NCI-H146 treated with DMSO at 0.1 percent for 48 hours (cell line): ENCODE data around the gene MACROD2.

Source experiments
- DNase-seq: peaks from one replicate; lab custom pipeline; 2025; ENCODE audit not compliant: unreplicated experiment; lab: John Stamatoyannopoulos, UW

The MACROD2 gene

DNA sequence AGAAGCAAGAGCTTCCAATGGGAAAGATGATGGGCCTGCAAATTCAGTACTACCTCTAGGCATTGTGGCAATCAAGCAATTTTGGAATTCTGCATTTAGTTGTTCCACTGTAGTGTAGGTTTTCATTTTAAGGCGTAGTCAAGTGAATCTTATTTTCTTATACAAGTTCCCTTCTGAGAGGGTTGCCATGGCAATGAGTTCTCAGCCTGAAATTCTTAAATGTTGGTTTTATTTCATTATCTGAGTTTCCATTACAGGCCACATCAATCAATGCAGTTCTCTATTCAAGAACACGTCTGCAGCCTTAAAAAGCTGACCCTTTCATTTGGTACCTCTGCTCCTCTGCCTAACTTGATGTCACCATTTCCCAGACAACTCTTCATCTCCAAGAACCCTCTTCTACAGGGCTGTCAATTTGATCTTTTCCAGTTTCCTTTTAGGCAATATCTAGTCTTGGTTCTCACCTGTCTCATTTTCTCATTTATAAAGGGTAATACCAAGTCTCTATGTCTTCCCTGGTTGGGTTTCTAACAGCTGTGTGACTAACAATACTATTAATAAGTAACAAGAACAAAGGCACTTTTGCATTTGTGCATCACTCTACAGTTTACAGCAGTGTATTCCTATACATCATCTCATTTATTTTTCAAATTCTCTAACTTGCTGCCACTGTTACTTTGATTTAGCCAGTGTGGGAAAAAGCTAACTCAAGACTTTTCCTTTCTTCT is 1240.3 kb downstream of the MACROD2 start:
- no peak for DNase-seq

GRCh38 chr20:15236812-15237211 is 1241.5 kb downstream of the MACROD2 start:
- peak; percentile 33 for DNase-seq

DNA sequence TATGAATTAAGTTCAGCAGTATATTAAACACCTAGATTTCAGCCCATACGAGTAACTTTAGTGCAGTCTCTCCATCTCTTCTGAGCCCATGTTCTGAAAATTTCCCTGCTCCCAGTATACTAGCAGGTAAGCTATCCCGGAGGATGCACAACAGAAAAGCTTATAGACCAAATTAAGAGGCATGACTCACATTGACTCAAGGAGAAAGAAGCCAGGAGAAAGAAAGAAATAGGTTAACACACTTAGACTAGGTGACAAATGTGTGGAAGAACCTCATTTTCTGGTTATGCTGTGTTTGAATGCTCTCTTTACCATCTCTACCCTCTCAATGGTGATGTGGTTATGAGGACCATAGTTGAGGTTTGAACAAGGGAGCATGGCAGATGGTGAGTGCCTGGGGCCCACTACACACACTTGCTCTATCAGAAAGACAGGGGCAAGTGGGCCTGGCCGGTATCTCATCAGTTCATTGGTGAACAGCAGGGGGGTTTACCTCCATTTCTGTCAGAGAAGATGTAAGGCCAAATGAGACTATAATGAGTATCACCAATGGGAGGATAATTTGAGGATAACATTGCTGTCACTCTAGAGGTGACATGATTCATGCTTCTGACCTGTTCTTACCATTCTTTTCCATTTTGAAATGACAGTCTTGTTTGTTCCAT is 1244.4 kb downstream of the MACROD2 start:
- DNase-seq, result no peak

GRCh38 chr20:15240801-15241200 is 1245.5 kb downstream of the MACROD2 start:
- DNase-seq, result no peak

DNA sequence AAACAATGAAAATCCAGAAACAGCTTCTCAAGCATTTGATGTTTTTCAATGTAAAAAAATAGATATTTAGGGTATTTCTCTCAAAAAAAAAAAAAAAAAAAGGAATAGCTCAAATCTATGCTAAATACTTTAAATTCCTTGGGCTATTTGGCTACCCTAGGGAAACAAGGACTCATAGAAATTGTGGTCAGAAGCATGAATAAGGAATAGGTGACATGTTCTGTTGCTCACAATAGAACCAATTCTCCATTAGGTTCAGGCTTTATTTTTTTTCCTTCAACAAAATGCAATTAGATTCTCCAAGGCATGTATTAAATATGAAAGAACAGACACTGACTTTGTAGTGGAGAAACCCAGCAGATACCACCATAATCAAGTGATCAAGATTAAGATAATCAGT is 1246.4 kb downstream of the MACROD2 start:
- no peak for DNase-seq

DNA sequence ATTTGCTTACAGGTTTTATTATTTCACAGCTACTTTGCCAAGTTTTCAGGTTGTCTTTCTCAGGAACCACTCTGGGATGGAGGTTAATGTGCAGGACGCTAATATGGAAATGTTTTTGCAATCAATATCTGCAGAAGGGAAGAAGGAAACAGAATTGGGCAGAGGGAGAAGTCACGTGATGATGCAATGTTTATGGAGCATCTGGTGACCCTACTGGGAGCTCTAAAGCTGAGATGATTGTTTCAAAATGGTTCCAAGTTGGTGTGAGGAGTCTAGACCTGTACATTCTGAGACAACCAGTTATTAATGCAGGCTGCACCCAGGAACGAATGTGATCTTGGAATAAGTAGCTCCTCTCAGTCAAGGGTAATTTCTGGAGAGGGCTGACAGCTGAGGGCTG is 1247.5 kb downstream of the MACROD2 start:
- no peak for DNase-seq

GRCh38 chr20:15245896-15246295 is 1250.6 kb downstream of the MACROD2 start:
- DNase-seq, result no peak

DNA sequence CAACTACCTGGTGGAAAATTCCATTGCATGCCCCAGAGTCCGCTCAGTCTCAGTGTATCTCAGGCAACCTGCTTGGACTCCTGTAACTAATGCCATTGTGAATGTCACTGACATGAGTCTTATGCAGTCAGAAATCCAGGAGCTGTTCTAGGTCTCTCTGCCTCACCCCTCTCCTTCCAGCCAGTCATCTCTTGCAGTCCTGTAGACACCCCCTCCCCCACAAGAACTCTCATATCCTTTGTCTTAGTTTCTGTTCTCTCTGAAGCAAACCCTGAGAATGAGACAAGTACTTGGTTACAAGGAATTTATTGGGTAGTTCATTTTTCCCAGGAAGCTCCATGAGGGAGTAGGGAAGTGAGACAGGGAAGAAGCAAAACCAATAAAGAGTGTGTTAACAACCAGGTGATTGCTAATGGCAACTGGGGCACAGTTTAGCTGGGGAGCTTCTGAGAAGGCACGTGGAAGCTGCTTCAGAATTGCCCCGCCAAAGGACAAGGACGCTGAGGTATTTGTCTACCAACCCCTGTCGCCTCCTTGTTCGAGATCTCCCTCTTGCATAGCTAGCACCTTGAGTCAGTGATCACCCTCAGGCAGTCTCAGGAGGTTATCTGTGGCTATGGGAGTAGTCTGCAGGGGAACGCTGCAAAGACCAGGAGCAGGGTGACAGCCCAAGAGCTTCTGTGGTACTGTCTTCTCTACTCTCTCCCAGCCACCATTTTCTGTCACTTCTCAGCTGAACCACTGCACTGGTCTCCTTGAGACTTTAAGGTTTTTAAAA is 1253.5 kb downstream of the MACROD2 start:
- DNase-seq, result no peak

- DNase-seq, result no peak
Observed at GRCh38 chr20:15251171-15251570, 1255.9 kb downstream of the MACROD2 start.

DNA sequence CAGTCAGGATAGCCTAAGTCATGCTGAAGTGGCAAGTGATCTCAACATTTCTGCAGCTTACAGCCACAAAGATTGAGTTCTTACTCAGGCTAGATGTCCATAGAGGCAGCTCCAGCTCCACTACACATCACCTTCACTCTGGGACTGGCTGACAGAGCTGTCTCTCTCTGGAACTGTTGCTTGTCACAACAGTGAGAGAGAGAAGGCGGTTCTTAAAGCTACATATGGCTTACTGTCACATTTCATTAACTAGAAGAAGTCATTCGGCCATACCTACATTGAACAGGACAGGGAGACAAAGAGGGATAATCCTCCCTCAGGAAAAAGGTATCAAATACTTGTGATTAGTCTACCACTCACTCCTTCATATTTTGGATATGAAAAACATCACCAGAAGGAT is 1257.0 kb downstream of the MACROD2 start:
- DNase-seq, result no peak

- no peak for DNase-seq
Observed at GRCh38 chr20:15253431-15253830, 1258.1 kb downstream of the MACROD2 start.

DNA sequence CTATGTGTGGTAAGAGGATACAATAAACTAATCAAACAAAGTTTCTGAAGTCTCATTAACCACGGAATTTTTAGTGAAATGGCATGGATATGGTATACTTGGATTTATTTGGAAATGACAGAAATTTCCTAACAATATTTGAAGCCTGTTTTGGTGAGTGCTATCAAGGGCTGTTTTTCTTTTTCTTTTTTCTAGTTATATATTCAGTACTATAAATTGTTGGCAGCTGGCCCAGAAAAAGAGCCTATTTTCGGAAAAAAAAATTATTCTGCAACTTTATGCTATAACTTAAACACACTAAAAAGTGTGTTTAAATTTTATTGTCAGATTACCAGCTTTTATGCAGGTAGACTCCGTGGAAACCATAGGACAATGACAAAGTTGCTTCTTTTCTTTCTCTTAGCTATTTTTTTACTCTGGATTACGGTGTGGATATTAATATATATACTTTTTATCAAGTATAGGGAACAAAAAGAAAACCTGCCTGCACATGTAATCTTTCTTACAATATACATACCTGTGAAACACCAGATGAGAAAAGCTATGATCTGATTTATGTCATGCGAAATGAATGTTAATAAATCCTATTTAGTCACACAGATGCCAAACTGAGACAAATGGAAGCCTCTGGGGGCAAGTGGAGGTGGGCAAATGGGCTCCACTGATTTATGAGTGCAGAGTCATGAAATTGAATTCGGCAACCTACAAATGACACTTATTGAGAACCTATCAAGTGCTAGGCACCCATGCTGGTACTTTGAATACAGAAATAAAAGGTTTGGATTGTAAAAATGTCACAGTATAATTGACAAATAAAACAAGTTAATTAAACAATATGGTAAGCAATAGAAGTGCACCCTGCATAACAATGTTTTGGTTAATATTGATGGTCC is 1261.6 kb downstream of the MACROD2 start:
- DNase-seq, result no peak

- no peak for DNase-seq
Observed at GRCh38 chr20:15257569-15257870, 1262.2 kb downstream of the MACROD2 start.

DNA sequence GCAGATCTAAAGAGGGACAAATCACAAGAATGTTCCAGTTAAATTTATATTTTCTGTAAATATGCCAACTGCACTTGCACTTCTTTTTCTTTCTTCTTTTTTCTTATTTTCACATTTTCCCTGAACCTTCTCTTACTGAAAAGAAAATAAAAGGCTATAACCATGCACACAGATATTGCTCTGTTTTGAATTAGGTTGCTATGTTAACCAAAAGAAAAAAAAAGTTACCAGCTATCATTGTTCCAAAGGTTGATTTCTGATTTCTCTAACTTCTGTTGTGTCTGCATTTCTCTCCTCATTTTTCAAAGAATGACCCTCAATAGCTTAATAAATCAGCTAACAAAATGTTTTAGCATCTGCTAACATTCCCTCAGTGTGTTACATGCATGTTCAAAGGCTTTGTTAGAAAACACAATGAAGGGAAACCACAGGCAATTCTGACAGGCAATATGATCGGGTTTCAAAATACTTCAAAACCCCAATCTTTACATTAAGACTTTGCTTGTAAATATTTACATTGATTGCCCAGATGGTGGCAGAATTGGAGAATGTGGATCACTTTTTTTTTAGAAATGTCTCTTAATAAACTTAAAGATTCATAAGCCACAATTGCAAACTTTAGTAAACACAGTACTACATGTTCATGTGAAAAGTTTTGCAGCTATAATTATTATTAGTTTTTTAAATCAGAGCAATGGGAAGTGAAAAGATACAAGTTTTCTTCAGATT is 1270.4 kb downstream of the MACROD2 start:
- no peak for DNase-seq

- no peak for DNase-seq
Observed at GRCh38 chr20:15267935-15268334, 1272.6 kb downstream of the MACROD2 start.

DNA sequence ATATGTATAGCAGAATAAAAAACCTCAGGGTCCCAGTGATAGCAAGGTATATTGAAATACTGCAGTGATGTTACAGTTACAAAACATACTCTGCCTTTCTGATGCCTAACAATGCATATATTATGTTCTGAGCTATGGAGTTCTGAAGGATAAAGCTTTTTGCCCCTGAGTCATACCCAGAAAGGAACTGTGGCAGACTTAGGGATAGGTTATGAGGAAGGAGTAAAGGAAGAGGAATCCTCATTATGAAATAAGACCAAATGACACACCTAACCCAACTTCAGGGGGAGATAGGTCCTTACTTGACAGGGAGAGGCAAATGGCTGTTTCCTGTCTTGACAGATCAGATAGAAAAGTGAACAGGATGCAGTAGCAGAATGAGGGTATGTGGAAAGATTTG is 1282.7 kb downstream of the MACROD2 start:
- DNase-seq, result no peak

DNA sequence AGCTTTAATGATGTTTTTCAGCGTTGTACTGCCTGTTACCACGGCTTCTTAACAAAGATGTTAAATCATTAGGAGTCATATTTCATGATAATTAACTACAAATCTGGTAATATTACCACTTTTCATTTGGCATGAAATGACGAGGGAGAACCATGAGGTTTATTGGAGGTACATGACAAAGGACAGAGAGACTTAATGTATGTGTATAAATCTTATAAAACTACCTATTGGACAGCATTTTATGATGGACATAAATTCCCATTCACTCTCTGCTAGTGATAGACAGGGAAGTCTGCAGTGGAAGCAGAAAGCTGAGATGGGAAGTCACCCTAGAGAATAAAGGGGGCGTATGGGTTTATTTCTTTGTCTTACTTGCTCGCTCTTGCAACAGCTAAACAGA is 1292.0 kb downstream of the MACROD2 start:
- no peak for DNase-seq

GRCh38 chr20:15288106-15288505 is 1292.8 kb downstream of the MACROD2 start:
- no peak for DNase-seq

GRCh38 chr20:15289337-15289736 is 1294.0 kb downstream of the MACROD2 start:
- DNase-seq, result no peak

GRCh38 chr20:15292405-15292804 is 1297.1 kb downstream of the MACROD2 start:
- no peak for DNase-seq

DNA sequence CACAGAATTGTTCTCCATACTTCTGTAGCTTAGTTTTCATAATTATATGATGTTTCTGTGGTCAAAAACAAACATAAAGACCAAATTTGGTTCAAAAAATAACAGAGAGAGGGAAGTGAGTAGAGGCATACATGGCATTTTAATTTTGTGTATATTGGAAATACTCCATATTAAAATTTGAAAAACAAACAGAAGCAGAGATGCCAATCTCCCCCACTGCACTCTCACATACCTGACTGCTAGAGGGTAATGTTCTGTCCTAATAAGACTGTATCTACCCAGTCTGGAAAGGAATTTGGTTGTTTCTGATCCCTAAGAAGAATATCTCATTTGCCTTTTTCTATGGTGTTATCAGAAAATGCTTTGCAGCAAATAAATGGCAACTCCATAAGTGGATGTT is 1301.1 kb downstream of the MACROD2 start:
- DNase-seq, result no peak
